Liver (tissue), 9 donors: Measurements from ENCODE around the gene WWC2. TPM values are rescaled to one million over a fixed set of nuclear protein-coding genes. Genes with fewer than 3 reads are reported as not detected.
A peak's percentile ranks its signal among the peaks of the same experiment; 100 is the strongest.

Source experiments
- DNase-seq: peaks from one replicate; pipeline ENCODE4 v3.0.0-alpha.2; 2017; ENCODE audit warnings: low spot score
- H3K27ac ChIP-seq, 2 donors: one replicate each; pipeline ENCODE4 v1.7.0; 2013; ENCODE audit warnings: inconsistent platforms in 2 of 2, low read length in 2 of 2, control low read depth in 1 of 2, low read depth in 1 of 2, mild to moderate bottlenecking in 1 of 2
- H3K27me3 ChIP-seq, 4 donors: one replicate each; pipeline versions ENCODE4 v1.6.1 to v1.7.0; 2013; ENCODE audit warnings: low read length in 3 of 4, inconsistent platforms in 1 of 4, mild to moderate bottlenecking in 1 of 4, moderate library complexity in 1 of 4; ENCODE audit not compliant: control insufficient read depth in 4 of 4, insufficient read depth in 4 of 4
- H3K36me3 ChIP-seq, 4 donors: one replicate each; pipeline versions ENCODE4 v1.6.1 to v1.7.0; 2013; ENCODE audit warnings: low read length in 3 of 4, mild to moderate bottlenecking in 3 of 4, low read depth in 1 of 4, moderate library complexity in 1 of 4; ENCODE audit not compliant: control insufficient read depth in 4 of 4, insufficient read depth in 3 of 4
- H3K4me1 ChIP-seq, 4 donors: one replicate each; pipeline versions ENCODE4 v1.6.1 to v1.7.0; 2013; ENCODE audit warnings: low read length in 3 of 4, mild to moderate bottlenecking in 3 of 4, moderate library complexity in 1 of 4; ENCODE audit not compliant: control insufficient read depth in 4 of 4, insufficient read depth in 4 of 4
- H3K4me3 ChIP-seq, 3 donors: one replicate each; pipeline versions ENCODE4 v1.6.1 to v1.7.0; 2013; ENCODE audit warnings: low read length in 3 of 3, control low read depth in 1 of 3, low read depth in 1 of 3, mild to moderate bottlenecking in 1 of 3
- H3K9ac ChIP-seq, 2 donors: one replicate each; pipeline ENCODE4 v1.7.0; 2013; ENCODE audit warnings: low read length in 2 of 2, mild to moderate bottlenecking in 2 of 2, moderate library complexity in 2 of 2, control low read depth in 1 of 2, low read depth in 1 of 2
- H3K9me3 ChIP-seq, 4 donors: one replicate each; pipeline versions ENCODE4 v1.6.1 to v1.7.0; 2013; ENCODE audit warnings: low read length in 3 of 4; ENCODE audit not compliant: control insufficient read depth in 4 of 4
- EGR1 ChIP-seq, 2 donors: IDR thresholded peaks; 2 replicates each; pipeline ENCODE4 v1.6.1; 2016 to 2018; ENCODE audit warnings: antibody characterized with exemption in 2 of 2, low read depth in 2 of 2
- FOXA1 ChIP-seq: IDR thresholded peaks from 2 replicates; pipeline ENCODE4 v1.6.1; 2016; ENCODE audit warnings: antibody characterized with exemption
- FOXA2 ChIP-seq: IDR thresholded peaks from 2 replicates; pipeline ENCODE4 v1.6.1; 2016; ENCODE audit warnings: antibody characterized with exemption
- GABPA ChIP-seq, 2 donors: IDR thresholded peaks in 1 of 2; conservative IDR thresholded peaks in 1 of 2; 2 replicates each; pipeline ENCODE4 v1.6.1; 2016; ENCODE audit warnings: antibody characterized with exemption in 2 of 2, mild to moderate bottlenecking in 1 of 2, moderate library complexity in 1 of 2
- HNF4A ChIP-seq, 2 donors: conservative IDR thresholded peaks; 2 replicates each; pipeline ENCODE4 v1.6.1; 2016; ENCODE audit warnings: antibody characterized with exemption in 2 of 2, mild to moderate bottlenecking in 2 of 2
- HNF4G ChIP-seq: IDR thresholded peaks from 2 replicates; pipeline ENCODE4 v1.6.1; 2016; ENCODE audit warnings: antibody characterized with exemption
- JUND ChIP-seq, 2 donors: IDR thresholded peaks; 2 replicates each; pipeline ENCODE4 v1.6.1; 2016; ENCODE audit warnings: antibody characterized with exemption in 2 of 2
- NR2F2 ChIP-seq: IDR thresholded peaks from 2 replicates; pipeline ENCODE4 v1.6.1; 2016; ENCODE audit warnings: antibody characterized with exemption
- RAD21 ChIP-seq, 2 donors: IDR thresholded peaks; 2 replicates each; pipeline ENCODE4 v1.6.1; 2016; ENCODE audit warnings: antibody characterized with exemption in 2 of 2, mild to moderate bottlenecking in 2 of 2
- REST ChIP-seq: IDR thresholded peaks from 2 replicates; pipeline ENCODE4 v1.6.1; 2016; ENCODE audit warnings: antibody characterized with exemption, mild to moderate bottlenecking
- RXRA ChIP-seq, 2 donors: IDR thresholded peaks; 2 replicates each; pipeline ENCODE4 v1.6.1; 2017 to 2018; ENCODE audit warnings: antibody characterized with exemption in 2 of 2, mild to moderate bottlenecking in 1 of 2
- SP1 ChIP-seq: IDR thresholded peaks from 2 replicates; pipeline ENCODE4 v1.6.1; 2018; ENCODE audit warnings: antibody characterized with exemption, mild to moderate bottlenecking
- TAF1 ChIP-seq: conservative IDR thresholded peaks from 2 replicates; pipeline ENCODE4 v1.6.1; 2016; ENCODE audit warnings: antibody characterized with exemption, mild to moderate bottlenecking
- YY1 ChIP-seq: IDR thresholded peaks from 2 replicates; pipeline ENCODE4 v1.6.1; 2016; ENCODE audit warnings: antibody characterized with exemption, mild to moderate bottlenecking
- ZBTB33 ChIP-seq: IDR thresholded peaks from 2 replicates; pipeline ENCODE4 v1.6.1; 2016; ENCODE audit warnings: antibody characterized with exemption
- WGBS: extraction: QIAGEN DNeasy Blood & Tissue Kit; methylation state at CpG from one replicate; pipeline ENCODE4 v1.1.7; 2013; 5-methylcytosine and 5-hydroxymethylcytosine counted together
- polyA plus RNA-seq, 2 donors: library from polyadenylated mRNA; stranded (reverse) in 1 of 2; unstranded in 1 of 2; fragments of 200-250 nt in 1 of 2; fragments of >200 nt in 1 of 2; fragmentation: Nextera tagmentation in 1 of 2; extraction: Ambion mirVana in 1 of 2; gene quantifications; one replicate each; pipeline versions ENCODE4 v1.2.1 to v1.2.3, GENCODE V29; 2013 to 2015
- total RNA-seq, 2 donors: library from RNA; depleted of rRNA; stranded (reverse); fragments of >200 nt; gene quantifications; one replicate each; pipeline ENCODE4 v1.2.3, GENCODE V29; 2014
- TF ChIP-seq, protein P1 (sequence below): fragments of 150-350 bp; IDR thresholded peaks from 2 replicates; pipeline ENCODE4 v1.5.1; 2017; ENCODE audit warnings: improper control_type of control experiment, low read depth, low read length; ENCODE audit not compliant: missing input control
- TF ChIP-seq, protein P2 (sequence below): IDR thresholded peaks from 2 replicates; pipeline ENCODE4 v1.6.1; 2016; ENCODE audit warnings: antibody characterized with exemption
- TF ChIP-seq, protein P3 (sequence below): IDR thresholded peaks from 2 replicates; pipeline ENCODE4 v1.6.1; 2016; ENCODE audit warnings: antibody characterized with exemption
- donor health status: healthy.
- donor health status: healthy.
- donor health status: healthy.
- donor health status: healthy.
- donor health status: healthy.

The WWC2 gene
- total and polyA plus RNA-seq, 4 donors: 8.6 to 60.1 (median 13.3) TPM

GRCh38 chr4:183080372-183081115 lies 18.5 kb upstream of the WWC2 start:
- WGBS: 26% methylated on average over 4 of the region's 4 CpGs
- H3K4me1 ChIP-seq: peaks cover 5 to 19% (median 13%) of the 10 kb centered on the region in 4 donors
- no peaks in the 10 kb centered on the region for H3K36me3 ChIP-seq
- H3K9ac ChIP-seq: no peak overlapping the region
- peak overlapping the region in 1 of 3 donors; percentile 5 for H3K4me3 ChIP-seq
- no peaks in the 10 kb centered on the region for H3K27me3 ChIP-seq
- H3K9me3 ChIP-seq: no peaks in the 10 kb centered on the region
- DNase-seq: no peak
- TF ChIP-seq ZBTB33: peak; percentile 73
- TF ChIP-seq HNF4A (conservative IDR thresholded peaks at IDR 0.05): peak; percentile 89 to 92
- TF ChIP-seq HNF4G: peak; percentile 71
- peak; percentile 54 to 59 for TF ChIP-seq RAD21 (IDR thresholded peaks at IDR 0.05)
- TF ChIP-seq FOXA1: peak; percentile 66
- TF ChIP-seq NR2F2: peak; percentile 10
- peak; percentile 33 for TF ChIP-seq REST
- peak in 1 of 2 donors; percentile 69 for TF ChIP-seq JUND (IDR thresholded peaks at IDR 0.05)
- TF ChIP-seq, protein P1, sequence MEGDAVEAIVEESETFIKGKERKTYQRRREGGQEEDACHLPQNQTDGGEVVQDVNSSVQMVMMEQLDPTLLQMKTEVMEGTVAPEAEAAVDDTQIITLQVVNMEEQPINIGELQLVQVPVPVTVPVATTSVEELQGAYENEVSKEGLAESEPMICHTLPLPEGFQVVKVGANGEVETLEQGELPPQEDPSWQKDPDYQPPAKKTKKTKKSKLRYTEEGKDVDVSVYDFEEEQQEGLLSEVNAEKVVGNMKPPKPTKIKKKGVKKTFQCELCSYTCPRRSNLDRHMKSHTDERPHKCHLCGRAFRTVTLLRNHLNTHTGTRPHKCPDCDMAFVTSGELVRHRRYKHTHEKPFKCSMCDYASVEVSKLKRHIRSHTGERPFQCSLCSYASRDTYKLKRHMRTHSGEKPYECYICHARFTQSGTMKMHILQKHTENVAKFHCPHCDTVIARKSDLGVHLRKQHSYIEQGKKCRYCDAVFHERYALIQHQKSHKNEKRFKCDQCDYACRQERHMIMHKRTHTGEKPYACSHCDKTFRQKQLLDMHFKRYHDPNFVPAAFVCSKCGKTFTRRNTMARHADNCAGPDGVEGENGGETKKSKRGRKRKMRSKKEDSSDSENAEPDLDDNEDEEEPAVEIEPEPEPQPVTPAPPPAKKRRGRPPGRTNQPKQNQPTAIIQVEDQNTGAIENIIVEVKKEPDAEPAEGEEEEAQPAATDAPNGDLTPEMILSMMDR: no peak
- TF ChIP-seq EGR1 (IDR thresholded peaks at IDR 0.05; ENCODE audit: low read depth in 2 of 2): no peak
- TF ChIP-seq TAF1: peak; percentile 45
- peak; percentile 55 to 81 for TF ChIP-seq RXRA (IDR thresholded peaks at IDR 0.05)
- TF ChIP-seq GABPA (IDR thresholded peaks at IDR 0.05 in 1 of 2, conservative IDR thresholded peaks at IDR 0.05 in 1 of 2): no peak
- TF ChIP-seq YY1: peak; percentile 25
- TF ChIP-seq, protein P2, sequence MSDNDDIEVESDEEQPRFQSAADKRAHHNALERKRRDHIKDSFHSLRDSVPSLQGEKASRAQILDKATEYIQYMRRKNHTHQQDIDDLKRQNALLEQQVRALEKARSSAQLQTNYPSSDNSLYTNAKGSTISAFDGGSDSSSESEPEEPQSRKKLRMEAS: peak; percentile 63
- TF ChIP-seq, protein P3, sequence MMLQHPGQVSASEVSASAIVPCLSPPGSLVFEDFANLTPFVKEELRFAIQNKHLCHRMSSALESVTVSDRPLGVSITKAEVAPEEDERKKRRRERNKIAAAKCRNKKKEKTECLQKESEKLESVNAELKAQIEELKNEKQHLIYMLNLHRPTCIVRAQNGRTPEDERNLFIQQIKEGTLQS: peak; percentile 25
- peak; percentile 70 for TF ChIP-seq SP1
- TF ChIP-seq FOXA2: peak; percentile 58
- peak overlapping the region; percentile 66 to 70 for H3K27ac ChIP-seq
